ENCODE results near the gene HASPIN. TPM values are rescaled to one million over a fixed set of nuclear protein-coding genes. Genes with fewer than 3 reads are reported as not detected.

HASPIN gene
- polyA plus RNA-seq, 1 donor (not counting 4 experiments of a cell fraction or from before 2014, with no cell fraction given) = 3.5 TPM

DNA sequence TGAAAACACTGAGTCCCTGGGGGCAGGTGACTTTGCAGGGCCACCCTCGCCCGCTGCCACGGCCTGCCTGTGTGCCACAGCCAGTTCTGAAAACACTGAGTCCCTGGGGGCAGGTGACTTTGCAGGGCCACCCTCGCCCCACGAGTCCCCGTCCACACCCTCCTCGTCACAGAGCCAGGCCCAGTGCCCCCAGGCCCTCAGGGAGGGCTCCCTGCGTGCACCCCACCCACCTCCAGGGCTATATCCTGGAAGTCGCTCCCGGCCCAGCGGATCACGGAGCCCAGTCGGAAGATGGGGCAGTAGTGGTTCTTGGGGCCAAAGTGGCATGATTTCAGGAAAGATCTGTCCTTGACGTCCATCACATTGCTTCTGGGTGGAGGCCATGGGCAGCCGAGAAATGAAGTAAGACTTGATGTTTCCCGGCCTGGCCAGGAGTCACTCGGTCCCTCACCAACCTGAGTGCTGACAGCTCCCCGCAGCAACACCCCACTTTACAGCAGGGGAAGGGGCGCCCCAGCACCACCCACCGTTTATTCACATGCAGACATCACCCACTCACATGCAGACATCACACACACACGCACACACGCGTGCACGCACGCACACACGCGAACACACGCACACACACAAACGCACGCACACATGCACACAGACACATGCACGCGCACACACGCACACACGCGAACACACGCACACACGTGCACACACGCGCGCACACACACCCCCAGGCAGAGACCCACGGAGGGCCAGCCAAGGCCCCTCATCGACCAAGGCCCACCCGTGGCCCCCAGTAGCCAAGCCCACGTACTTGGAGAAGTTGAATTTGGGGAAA lies 34.2 kb upstream of the HASPIN start:
- Histone ChIP-seq H3K4me2 (ENCODE audit: control insufficient read depth, extremely low read depth, insufficient read depth, low read depth, low read length) (no peak overlapping the region), H3K9me1 (ENCODE audit: control insufficient read depth, extremely low read depth, insufficient read depth, low read length) (no peaks in the 10 kb centered on the region), H2AFZ (ENCODE audit: control insufficient read depth, low read length) (no peak overlapping the region), H3K27me3 (ENCODE audit: control insufficient read depth, extremely low read depth, insufficient read depth, low read length) (peaks cover 20% of the 10 kb centered on the region), H3K36me3 (ENCODE audit: control insufficient read depth in 2 of 2, extremely low read depth in 1 of 2, insufficient read depth in 2 of 2, low read length in 2 of 2) (no peaks in the 10 kb centered on the region), H3K9ac (ENCODE audit: control insufficient read depth, extremely low read depth, insufficient read depth, low read length) (no peak overlapping the region), H4K20me1 (ENCODE audit: control insufficient read depth, extremely low read depth, insufficient read depth, low read length) (no peaks in the 10 kb centered on the region), H3K79me2 (ENCODE audit: control insufficient read depth, insufficient read depth, low read length) (no peaks in the 10 kb centered on the region), H3K27ac (ENCODE audit: control insufficient read depth, insufficient read depth, low read length) (no peak overlapping the region), H3K4me1 (ENCODE audit: control insufficient read depth, extremely low read depth, insufficient read depth, low read length) (no peaks in the 10 kb centered on the region), H3K4me3 (ENCODE audit: control insufficient read depth in 2 of 3, extremely low read depth in 1 of 3, insufficient read depth in 2 of 3, low read depth in 1 of 3, low read length in 3 of 3) (no peak overlapping the region), H3K9me3 (ENCODE audit: control insufficient read depth, low read depth, low read length) (no peaks in the 10 kb centered on the region)
- TF ChIP-seq, protein P1, sequence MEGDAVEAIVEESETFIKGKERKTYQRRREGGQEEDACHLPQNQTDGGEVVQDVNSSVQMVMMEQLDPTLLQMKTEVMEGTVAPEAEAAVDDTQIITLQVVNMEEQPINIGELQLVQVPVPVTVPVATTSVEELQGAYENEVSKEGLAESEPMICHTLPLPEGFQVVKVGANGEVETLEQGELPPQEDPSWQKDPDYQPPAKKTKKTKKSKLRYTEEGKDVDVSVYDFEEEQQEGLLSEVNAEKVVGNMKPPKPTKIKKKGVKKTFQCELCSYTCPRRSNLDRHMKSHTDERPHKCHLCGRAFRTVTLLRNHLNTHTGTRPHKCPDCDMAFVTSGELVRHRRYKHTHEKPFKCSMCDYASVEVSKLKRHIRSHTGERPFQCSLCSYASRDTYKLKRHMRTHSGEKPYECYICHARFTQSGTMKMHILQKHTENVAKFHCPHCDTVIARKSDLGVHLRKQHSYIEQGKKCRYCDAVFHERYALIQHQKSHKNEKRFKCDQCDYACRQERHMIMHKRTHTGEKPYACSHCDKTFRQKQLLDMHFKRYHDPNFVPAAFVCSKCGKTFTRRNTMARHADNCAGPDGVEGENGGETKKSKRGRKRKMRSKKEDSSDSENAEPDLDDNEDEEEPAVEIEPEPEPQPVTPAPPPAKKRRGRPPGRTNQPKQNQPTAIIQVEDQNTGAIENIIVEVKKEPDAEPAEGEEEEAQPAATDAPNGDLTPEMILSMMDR (optimal IDR thresholded peaks at IDR 0.05 in 1 of 3, IDR thresholded peaks at IDR 0.05 in 1 of 3, conservative IDR thresholded peaks at IDR 0.05 in 1 of 3; ENCODE audit: extremely low read depth in 1 of 3, insufficient read depth in 2 of 3, low read length in 3 of 3) = no peak
- no peak for TF ChIP-seq EZH2 (IDR thresholded peaks at IDR 0.05; ENCODE audit: low read length)
- DNase-seq (ENCODE audit: low read depth, low spot score) = no peak
- dilution Hi-C loops (cut with MboI; ENCODE audit: extremely low pct_ligation_motif_present, low sequenced_read_pairs) = no loop called here
- FAIRE-seq = no peak

DNA sequence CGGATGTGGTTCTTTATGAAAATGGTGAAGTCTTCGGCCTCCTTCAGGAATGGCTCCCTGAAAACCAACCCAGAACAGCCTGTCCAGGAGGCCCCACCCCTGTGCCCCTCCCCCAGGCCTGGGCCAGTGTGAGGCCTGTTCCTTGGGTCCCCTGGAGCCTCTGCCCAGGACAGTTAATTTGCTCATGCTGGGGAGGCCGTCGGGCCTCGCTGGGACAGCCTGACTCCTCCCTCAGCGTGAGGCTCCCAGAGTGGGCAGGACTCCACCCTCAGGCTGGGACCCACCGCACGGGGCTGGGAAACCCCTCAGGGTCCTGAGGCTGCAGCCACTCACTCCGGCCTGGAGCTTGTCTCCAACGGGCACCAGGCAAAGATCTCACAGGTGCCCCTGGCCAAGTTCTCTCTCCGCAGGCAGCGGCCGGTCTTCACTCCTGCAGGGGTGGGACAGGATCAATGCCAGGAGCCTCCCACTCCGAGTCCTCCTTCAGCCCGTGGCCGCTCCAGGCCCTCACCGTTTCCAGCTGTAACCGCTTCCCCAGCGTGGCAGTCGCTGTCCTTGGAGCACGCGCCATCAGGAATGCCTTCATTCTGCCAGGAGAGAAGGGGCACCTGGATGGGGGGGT lies 33.5 kb upstream of the HASPIN start:
- H3K27ac ChIP-seq (ENCODE audit: control insufficient read depth, insufficient read depth, low read length) = no peak overlapping the region
- no peak overlapping the region for H3K4me2 ChIP-seq (ENCODE audit: control insufficient read depth, extremely low read depth, insufficient read depth, low read depth, low read length)
- H3K9me3 ChIP-seq (ENCODE audit: control insufficient read depth, low read depth, low read length) = no peaks in the 10 kb centered on the region
- no peak overlapping the region for H2AFZ ChIP-seq (ENCODE audit: control insufficient read depth, low read length)
- peaks cover 23% of the 10 kb centered on the region for H3K27me3 ChIP-seq (ENCODE audit: control insufficient read depth, extremely low read depth, insufficient read depth, low read length)
- dilution Hi-C loops (cut with MboI; ENCODE audit: extremely low pct_ligation_motif_present, low sequenced_read_pairs) = no loop called here
- DNase-seq (ENCODE audit: low read depth, low spot score) (no peak), FAIRE-seq (no peak)
- H3K4me1 ChIP-seq (ENCODE audit: control insufficient read depth, extremely low read depth, insufficient read depth, low read length) = no peaks in the 10 kb centered on the region
- H3K9ac ChIP-seq (ENCODE audit: control insufficient read depth, extremely low read depth, insufficient read depth, low read length) = no peak overlapping the region
- no peaks in the 10 kb centered on the region for H3K79me2 ChIP-seq (ENCODE audit: control insufficient read depth, insufficient read depth, low read length)
- no peak for TF ChIP-seq EZH2 (IDR thresholded peaks at IDR 0.05; ENCODE audit: low read length)
- TF ChIP-seq, protein P1 (optimal IDR thresholded peaks at IDR 0.05 in 1 of 3, IDR thresholded peaks at IDR 0.05 in 1 of 3, conservative IDR thresholded peaks at IDR 0.05 in 1 of 3; ENCODE audit: extremely low read depth in 1 of 3, insufficient read depth in 2 of 3, low read length in 3 of 3) = no peak
- no peaks in the 10 kb centered on the region for H3K9me1 ChIP-seq (ENCODE audit: control insufficient read depth, extremely low read depth, insufficient read depth, low read length)
- H4K20me1 ChIP-seq (ENCODE audit: control insufficient read depth, extremely low read depth, insufficient read depth, low read length) = no peaks in the 10 kb centered on the region
- H3K36me3 ChIP-seq (ENCODE audit: control insufficient read depth in 2 of 2, extremely low read depth in 1 of 2, insufficient read depth in 2 of 2, low read length in 2 of 2) = no peaks in the 10 kb centered on the region
- no peak overlapping the region for H3K4me3 ChIP-seq (ENCODE audit: control insufficient read depth in 2 of 3, extremely low read depth in 1 of 3, insufficient read depth in 2 of 3, low read depth in 1 of 3, low read length in 3 of 3)
